K562 (cell line): ENCODE results near the gene DDAH2. TPM values are rescaled to one million over a fixed set of nuclear protein-coding genes. Genes with fewer than 3 reads are reported as not detected.
A peak's percentile ranks its signal among the peaks of the same experiment; 100 is the strongest.

ENCODE experiments used
- BACH1 ChIP-seq: fragments of 200-800 bp; sonication (Bioruptor generic); IDR thresholded peaks from 2 replicates; pipeline ENCODE4 v1.6.1; 2016; ENCODE audit warnings: missing genetic modification characterization, missing compliant biosample characterization
- BRCA1 ChIP-seq, 2 experiments: fragments of 450-650 bp in 1 of 2; sonication (generic) in 1 of 2; formaldehyde crosslinking in 1 of 2; IDR thresholded peaks; 2 replicates each; pipeline versions ENCODE4 v1.5.0 to v1.6.1; 2017 to 2020; ENCODE audit warnings: mild to moderate bottlenecking in 1 of 2, missing genetic modification reagents in 1 of 2
- CBX5 ChIP-seq: IDR thresholded peaks from 2 replicates; pipeline ENCODE4 v1.6.1; 2014; ENCODE audit warnings: low read depth, borderline replicate concordance
- GATA2 ChIP-seq: sonication (generic); formaldehyde crosslinking; IDR thresholded peaks from 2 replicates; pipeline ENCODE4 v1.4.0; 2020; ENCODE audit warnings: mild to moderate bottlenecking, missing genetic modification reagents
- MBD2 ChIP-seq: sonication (generic); IDR thresholded peaks from 2 replicates; pipeline ENCODE4 v1.6.1; 2016; ENCODE audit warnings: low read depth, borderline replicate concordance
- MTF1 ChIP-seq: fragments of 250-450 bp; sonication (Bioruptor Pico); IDR thresholded peaks from 2 replicates; pipeline ENCODE4 v1.9.0; 2021; ENCODE audit warnings: moderate library complexity, mild to moderate bottlenecking, inconsistent platforms, borderline replicate concordance
- NR2C2 ChIP-seq, 2 experiments: fragments of 200-800 bp in 1 of 2; sonication (Bioruptor generic) in 1 of 2; sonication (generic) in 1 of 2; formaldehyde crosslinking in 1 of 2; IDR thresholded peaks; 2 replicates each; pipeline versions ENCODE4 v1.6.1 to v1.8.0; 2016 to 2022; ENCODE audit warnings: mild to moderate bottlenecking in 1 of 2, missing compliant biosample characterization in 1 of 2, missing genetic modification characterization in 1 of 2, missing genetic modification reagents in 1 of 2
- PCBP2 ChIP-seq: fragments of 200-400 bp; formaldehyde crosslinking; IDR thresholded peaks from 2 replicates; pipeline ENCODE4 v1.6.1; 2018; ENCODE audit warnings: low read length, low read depth, mild to moderate bottlenecking, moderate library complexity; ENCODE audit not compliant: poor library complexity, severe bottlenecking
- RBBP5 ChIP-seq: fragments of 200-600 bp; sonication (generic); IDR thresholded peaks from 2 replicates; pipeline ENCODE4 v1.6.1; 2012; ENCODE audit warnings: borderline replicate concordance, mild to moderate bottlenecking, low read length, control low read depth, inconsistent platforms; ENCODE audit not compliant: insufficient read depth, poor library complexity, severe bottlenecking
- SRSF7 ChIP-seq: fragments of 200-400 bp; formaldehyde crosslinking; optimal IDR thresholded peaks from 2 replicates; pipeline ENCODE3; 2017; ENCODE audit warnings: mild to moderate bottlenecking, low read depth, low read length
- SUPT5H ChIP-seq: fragments of 450-650 bp; IDR thresholded peaks from 2 replicates; pipeline ENCODE4 v1.6.1; 2016
- ZNF584 ChIP-seq: fragments of 200-800 bp; sonication (Bioruptor generic); IDR thresholded peaks from 2 replicates; pipeline ENCODE4 v1.6.1; 2016; ENCODE audit warnings: low read depth, mild to moderate bottlenecking, missing genetic modification characterization, missing compliant biosample characterization
- polyA plus RNA-seq, 8 experiments: library from polyadenylated mRNA; depleted of rRNA in 4 of 8; stranded (reverse) in 5 of 8; unstranded in 3 of 8; fragments of >200 nt; fragmentation: Nextera tagmentation in 2 of 8; fragmentation: Illumina TruSeq in 1 of 8; extraction: Ambion mirVana in 2 of 8; extraction: Trizol in 1 of 8; gene quantifications; 2 replicates each; pipeline versions ENCODE4 v1.2.1 to v1.2.3, GENCODE V29; 2011 to 2014; ENCODE audit warnings: inconsistent platforms in 1 of 8, missing spikeins in 1 of 8
- total RNA-seq, 7 experiments: library from RNA; depleted of rRNA in 6 of 7; stranded (reverse); fragments of >200 nt in 6 of 7; fragmentation: Illumina TruSeq in 2 of 7; extraction: Trizol in 2 of 7; gene quantifications; 2 replicates each; pipeline versions ENCODE4 v1.2.1 to v1.2.3, GENCODE V29; 2011 to 2021; ENCODE audit warnings: low replicate concordance in 1 of 7
- TF ChIP-seq, protein P1 (sequence below): sonication (generic); formaldehyde crosslinking; IDR thresholded peaks from 2 replicates; pipeline ENCODE4 v1.8.1; 2023; ENCODE audit warnings: mild to moderate bottlenecking, missing genetic modification reagents, moderate library complexity
- TF ChIP-seq, protein P2 (sequence below), 2 experiments: fragments of 450-650 bp in 1 of 2; sonication (generic) in 1 of 2; formaldehyde crosslinking; conservative IDR thresholded peaks; 2 replicates each; pipeline versions ENCODE4 v1.4.0 to v1.8.1; 2020 to 2022; ENCODE audit warnings: mild to moderate bottlenecking in 1 of 2, missing genetic modification reagents in 1 of 2
- TF ChIP-seq, protein P3 (sequence below): fragments of 250-450 bp; sonication (Bioruptor Pico); IDR thresholded peaks from 2 replicates; pipeline ENCODE4 v1.4.0; 2020; ENCODE audit warnings: mild to moderate bottlenecking, moderate library complexity
- TF ChIP-seq, protein P4 (sequence below): sonication (generic); formaldehyde crosslinking; IDR thresholded peaks from 2 replicates; pipeline ENCODE4 v1.8.0; 2022; ENCODE audit warnings: mild to moderate bottlenecking, low read depth, missing genetic modification reagents
- TF ChIP-seq, protein P5 (sequence below): sonication (generic); formaldehyde crosslinking; IDR thresholded peaks from 2 replicates; pipeline ENCODE4 v1.8.1; 2023; ENCODE audit warnings: mild to moderate bottlenecking, missing genetic modification reagents

DDAH2 gene
- total and polyA plus RNA-seq, 9 of the 15 experiments (the other 6 are each of a cell fraction or from before 2014, with no cell fraction given): 1.8 to 45.4 (median 21.4) TPM

DNA sequence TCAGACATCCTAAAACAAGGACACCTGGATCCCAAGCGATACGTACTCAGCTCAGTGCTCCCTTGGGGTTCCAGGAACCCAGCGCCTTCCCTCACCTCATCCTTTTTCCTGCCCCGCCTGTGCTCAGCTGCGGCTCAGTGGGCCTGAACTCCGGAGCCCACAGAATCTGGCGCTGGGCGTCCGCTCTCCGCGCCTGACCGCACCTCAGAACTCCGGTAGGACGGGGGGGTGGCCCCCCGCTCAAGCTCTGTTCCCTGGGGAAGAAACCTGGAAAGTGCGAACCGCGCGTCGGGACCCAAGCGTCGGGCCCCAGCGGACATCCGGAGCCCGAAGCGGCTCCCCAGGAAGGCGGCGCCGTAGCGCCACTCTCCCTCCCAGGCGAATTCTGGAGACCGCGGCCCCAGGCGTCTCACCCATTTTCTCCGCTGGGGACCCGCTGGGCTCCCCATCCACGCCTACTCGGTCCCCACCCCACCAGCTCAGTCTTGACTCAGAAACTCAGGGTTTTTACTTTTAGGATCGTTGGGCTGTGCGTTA is 47.9 kb downstream of the DDAH2 start (continued):
- TF ChIP-seq, protein P1, sequence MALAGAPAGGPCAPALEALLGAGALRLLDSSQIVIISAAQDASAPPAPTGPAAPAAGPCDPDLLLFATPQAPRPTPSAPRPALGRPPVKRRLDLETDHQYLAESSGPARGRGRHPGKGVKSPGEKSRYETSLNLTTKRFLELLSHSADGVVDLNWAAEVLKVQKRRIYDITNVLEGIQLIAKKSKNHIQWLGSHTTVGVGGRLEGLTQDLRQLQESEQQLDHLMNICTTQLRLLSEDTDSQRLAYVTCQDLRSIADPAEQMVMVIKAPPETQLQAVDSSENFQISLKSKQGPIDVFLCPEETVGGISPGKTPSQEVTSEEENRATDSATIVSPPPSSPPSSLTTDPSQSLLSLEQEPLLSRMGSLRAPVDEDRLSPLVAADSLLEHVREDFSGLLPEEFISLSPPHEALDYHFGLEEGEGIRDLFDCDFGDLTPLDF (CRISPR knock-in tag): no peak
- no peak for TF ChIP-seq MTF1 (CRISPR knock-in tag)
- TF ChIP-seq SUPT5H: no peak
- TF ChIP-seq NR2C2 (CRISPR knock-in tag; IDR thresholded peaks at IDR 0.05): no peak
- no peak for TF ChIP-seq NR2C2 (tag; IDR thresholded peaks at IDR 0.05)
- TF ChIP-seq, protein P2, sequence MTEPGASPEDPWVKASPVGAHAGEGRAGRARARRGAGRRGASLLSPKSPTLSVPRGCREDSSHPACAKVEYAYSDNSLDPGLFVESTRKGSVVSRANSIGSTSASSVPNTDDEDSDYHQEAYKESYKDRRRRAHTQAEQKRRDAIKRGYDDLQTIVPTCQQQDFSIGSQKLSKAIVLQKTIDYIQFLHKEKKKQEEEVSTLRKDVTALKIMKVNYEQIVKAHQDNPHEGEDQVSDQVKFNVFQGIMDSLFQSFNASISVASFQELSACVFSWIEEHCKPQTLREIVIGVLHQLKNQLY (CRISPR knock-in tag; conservative IDR thresholded peaks at IDR 0.05): no peak
- TF ChIP-seq, protein P3, sequence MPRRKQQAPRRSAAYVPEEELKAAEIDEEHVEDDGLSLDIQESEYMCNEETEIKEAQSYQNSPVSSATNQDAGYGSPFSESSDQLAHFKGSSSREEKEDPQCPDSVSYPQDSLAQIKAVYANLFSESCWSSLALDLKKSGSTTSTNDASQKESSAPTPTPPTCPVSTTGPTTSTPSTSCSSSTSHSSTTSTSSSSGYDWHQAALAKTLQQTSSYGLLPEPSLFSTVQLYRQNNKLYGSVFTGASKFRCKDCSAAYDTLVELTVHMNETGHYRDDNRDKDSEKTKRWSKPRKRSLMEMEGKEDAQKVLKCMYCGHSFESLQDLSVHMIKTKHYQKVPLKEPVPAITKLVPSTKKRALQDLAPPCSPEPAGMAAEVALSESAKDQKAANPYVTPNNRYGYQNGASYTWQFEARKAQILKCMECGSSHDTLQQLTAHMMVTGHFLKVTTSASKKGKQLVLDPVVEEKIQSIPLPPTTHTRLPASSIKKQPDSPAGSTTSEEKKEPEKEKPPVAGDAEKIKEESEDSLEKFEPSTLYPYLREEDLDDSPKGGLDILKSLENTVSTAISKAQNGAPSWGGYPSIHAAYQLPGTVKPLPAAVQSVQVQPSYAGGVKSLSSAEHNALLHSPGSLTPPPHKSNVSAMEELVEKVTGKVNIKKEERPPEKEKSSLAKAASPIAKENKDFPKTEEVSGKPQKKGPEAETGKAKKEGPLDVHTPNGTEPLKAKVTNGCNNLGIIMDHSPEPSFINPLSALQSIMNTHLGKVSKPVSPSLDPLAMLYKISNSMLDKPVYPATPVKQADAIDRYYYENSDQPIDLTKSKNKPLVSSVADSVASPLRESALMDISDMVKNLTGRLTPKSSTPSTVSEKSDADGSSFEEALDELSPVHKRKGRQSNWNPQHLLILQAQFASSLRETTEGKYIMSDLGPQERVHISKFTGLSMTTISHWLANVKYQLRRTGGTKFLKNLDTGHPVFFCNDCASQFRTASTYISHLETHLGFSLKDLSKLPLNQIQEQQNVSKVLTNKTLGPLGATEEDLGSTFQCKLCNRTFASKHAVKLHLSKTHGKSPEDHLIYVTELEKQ (CRISPR knock-in tag): no peak
- no peak for TF ChIP-seq BRCA1 (IDR thresholded peaks at IDR 0.05)
- TF ChIP-seq BRCA1 (CRISPR knock-in tag; IDR thresholded peaks at IDR 0.05): 0 out of 2 replicates have a peak, but pooled peaks have one; percentile 43
- TF ChIP-seq SRSF7: peak; percentile 80
- TF ChIP-seq, protein P4, sequence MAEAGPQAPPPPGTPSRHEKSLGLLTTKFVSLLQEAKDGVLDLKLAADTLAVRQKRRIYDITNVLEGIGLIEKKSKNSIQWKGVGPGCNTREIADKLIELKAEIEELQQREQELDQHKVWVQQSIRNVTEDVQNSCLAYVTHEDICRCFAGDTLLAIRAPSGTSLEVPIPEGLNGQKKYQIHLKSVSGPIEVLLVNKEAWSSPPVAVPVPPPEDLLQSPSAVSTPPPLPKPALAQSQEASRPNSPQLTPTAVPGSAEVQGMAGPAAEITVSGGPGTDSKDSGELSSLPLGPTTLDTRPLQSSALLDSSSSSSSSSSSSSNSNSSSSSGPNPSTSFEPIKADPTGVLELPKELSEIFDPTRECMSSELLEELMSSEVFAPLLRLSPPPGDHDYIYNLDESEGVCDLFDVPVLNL (CRISPR knock-in tag): no peak
- TF ChIP-seq BACH1 (tag): no peak
- no peak for TF ChIP-seq MBD2
- no peak for TF ChIP-seq PCBP2
- TF ChIP-seq ZNF584 (CRISPR knock-in tag): no peak
- no peak for TF ChIP-seq GATA2 (CRISPR knock-in tag)
- TF ChIP-seq RBBP5: no peak
- TF ChIP-seq, protein P5, sequence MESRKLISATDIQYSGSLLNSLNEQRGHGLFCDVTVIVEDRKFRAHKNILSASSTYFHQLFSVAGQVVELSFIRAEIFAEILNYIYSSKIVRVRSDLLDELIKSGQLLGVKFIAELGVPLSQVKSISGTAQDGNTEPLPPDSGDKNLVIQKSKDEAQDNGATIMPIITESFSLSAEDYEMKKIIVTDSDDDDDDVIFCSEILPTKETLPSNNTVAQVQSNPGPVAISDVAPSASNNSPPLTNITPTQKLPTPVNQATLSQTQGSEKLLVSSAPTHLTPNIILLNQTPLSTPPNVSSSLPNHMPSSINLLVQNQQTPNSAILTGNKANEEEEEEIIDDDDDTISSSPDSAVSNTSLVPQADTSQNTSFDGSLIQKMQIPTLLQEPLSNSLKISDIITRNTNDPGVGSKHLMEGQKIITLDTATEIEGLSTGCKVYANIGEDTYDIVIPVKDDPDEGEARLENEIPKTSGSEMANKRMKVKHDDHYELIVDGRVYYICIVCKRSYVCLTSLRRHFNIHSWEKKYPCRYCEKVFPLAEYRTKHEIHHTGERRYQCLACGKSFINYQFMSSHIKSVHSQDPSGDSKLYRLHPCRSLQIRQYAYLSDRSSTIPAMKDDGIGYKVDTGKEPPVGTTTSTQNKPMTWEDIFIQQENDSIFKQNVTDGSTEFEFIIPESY (CRISPR knock-in tag): peak; percentile 86
- 0 out of 2 replicates have a peak, but pooled peaks have one; percentile 10 for TF ChIP-seq CBX5
